IPS-15b (cell line): Measurements from ENCODE around the gene GRIA4.

Source experiments
- H3K27me3 ChIP-seq: one replicate; pipeline ENCODE4 v1.6.1; 2013; ENCODE audit warnings: low read length; ENCODE audit not compliant: control insufficient read depth, insufficient read depth
- H3K36me3 ChIP-seq: one replicate; pipeline ENCODE4 v1.6.1; 2013; ENCODE audit warnings: low read length; ENCODE audit not compliant: control insufficient read depth, insufficient read depth
- H3K4me1 ChIP-seq: one replicate; pipeline ENCODE4 v1.6.1; 2013; ENCODE audit warnings: mild to moderate bottlenecking, low read length; ENCODE audit not compliant: control insufficient read depth, insufficient read depth
- H3K4me3 ChIP-seq: one replicate; pipeline ENCODE4 v1.5.1; 2013; ENCODE audit warnings: low read depth, low read length
- H3K9ac ChIP-seq: one replicate; pipeline ENCODE4 v1.6.1; 2013; ENCODE audit warnings: low read depth, mild to moderate bottlenecking, low read length
- H3K9me3 ChIP-seq: one replicate; pipeline ENCODE4 v1.6.1; 2013; ENCODE audit warnings: mild to moderate bottlenecking, low read length; ENCODE audit not compliant: control insufficient read depth, insufficient read depth

GRIA4 gene

GRCh38 chr11:105852403-105852802 lies 242.5 kb downstream of the GRIA4 start:
- no peaks in the 10 kb centered on the region for H3K9me3 ChIP-seq
- H3K4me3 ChIP-seq, result no peak overlapping the region
- H3K27me3 ChIP-seq, result no peaks in the 10 kb centered on the region
- no peaks in the 10 kb centered on the region for H3K36me3 ChIP-seq
- no peak overlapping the region for H3K9ac ChIP-seq
- no peaks in the 10 kb centered on the region for H3K4me1 ChIP-seq

GRCh38 chr11:105854269-105854668 lies 244.4 kb downstream of the GRIA4 start:
- H3K27me3 ChIP-seq, result no peaks in the 10 kb centered on the region
- no peaks in the 10 kb centered on the region for H3K9me3 ChIP-seq
- H3K9ac ChIP-seq, result no peak overlapping the region
- no peaks in the 10 kb centered on the region for H3K4me1 ChIP-seq
- no peak overlapping the region for H3K4me3 ChIP-seq
- H3K36me3 ChIP-seq, result no peaks in the 10 kb centered on the region

GRCh38 chr11:105856954-105857353 lies 247.1 kb downstream of the GRIA4 start:
- no peaks in the 10 kb centered on the region for H3K27me3 ChIP-seq

GRCh38 chr11:105857728-105858127 lies 247.9 kb downstream of the GRIA4 start:
- Histone ChIP-seq H3K9ac (no peak overlapping the region), H3K36me3 (no peaks in the 10 kb centered on the region), H3K4me1 (no peaks in the 10 kb centered on the region), H3K9me3 (no peaks in the 10 kb centered on the region), H3K27me3 (no peaks in the 10 kb centered on the region), H3K4me3 (no peak overlapping the region)

More at GRCh38 chr11:105856954-105857353, 247.1 kb downstream of the GRIA4 start:
- Histone ChIP-seq H3K36me3 (no peaks in the 10 kb centered on the region), H3K9me3 (no peaks in the 10 kb centered on the region), H3K9ac (no peak overlapping the region), H3K4me1 (no peaks in the 10 kb centered on the region), H3K4me3 (no peak overlapping the region)

GRCh38 chr11:105858841-105859240 lies 249.0 kb downstream of the GRIA4 start:
- Histone ChIP-seq H3K9me3 (no peaks in the 10 kb centered on the region), H3K36me3 (no peaks in the 10 kb centered on the region), H3K27me3 (no peaks in the 10 kb centered on the region), H3K4me1 (no peaks in the 10 kb centered on the region), H3K4me3 (no peak overlapping the region), H3K9ac (no peak overlapping the region)

GRCh38 chr11:105860105-105860504 lies 250.2 kb downstream of the GRIA4 start:
- no peaks in the 10 kb centered on the region for H3K27me3 ChIP-seq
- no peaks in the 10 kb centered on the region for H3K9me3 ChIP-seq
- no peak overlapping the region for H3K9ac ChIP-seq
- no peak overlapping the region for H3K4me3 ChIP-seq
- H3K36me3 ChIP-seq, result no peaks in the 10 kb centered on the region
- no peaks in the 10 kb centered on the region for H3K4me1 ChIP-seq

GRCh38 chr11:105861225-105861624 lies 251.4 kb downstream of the GRIA4 start:
- no peaks in the 10 kb centered on the region for H3K36me3 ChIP-seq
- no peak overlapping the region for H3K9ac ChIP-seq
- no peak overlapping the region for H3K4me3 ChIP-seq
- no peaks in the 10 kb centered on the region for H3K4me1 ChIP-seq
- H3K27me3 ChIP-seq, result no peaks in the 10 kb centered on the region
- no peaks in the 10 kb centered on the region for H3K9me3 ChIP-seq

GRCh38 chr11:105862736-105863367 lies 253.0 kb downstream of the GRIA4 start:
- H3K36me3 ChIP-seq, result no peaks in the 10 kb centered on the region
- H3K4me3 ChIP-seq, result no peak overlapping the region
- no peaks in the 10 kb centered on the region for H3K27me3 ChIP-seq
- H3K4me1 ChIP-seq, result peaks cover 6% of the 10 kb centered on the region
- H3K9me3 ChIP-seq, result no peaks in the 10 kb centered on the region
- no peak overlapping the region for H3K9ac ChIP-seq

GRCh38 chr11:105863523-105863922 lies 253.7 kb downstream of the GRIA4 start:
- Histone ChIP-seq H3K9me3 (no peaks in the 10 kb centered on the region), H3K36me3 (no peaks in the 10 kb centered on the region), H3K4me3 (no peak overlapping the region), H3K27me3 (no peaks in the 10 kb centered on the region), H3K9ac (no peak overlapping the region), H3K4me1 (peaks cover 6% of the 10 kb centered on the region)

GRCh38 chr11:105867742-105868141 lies 257.9 kb downstream of the GRIA4 start:
- H3K36me3 ChIP-seq, result no peaks in the 10 kb centered on the region
- no peaks in the 10 kb centered on the region for H3K27me3 ChIP-seq
- H3K4me1 ChIP-seq, result peaks cover 6% of the 10 kb centered on the region
- H3K9me3 ChIP-seq, result no peaks in the 10 kb centered on the region
- no peak overlapping the region for H3K9ac ChIP-seq
- no peak overlapping the region for H3K4me3 ChIP-seq

- H3K4me1 ChIP-seq, result peaks cover 6% of the 10 kb centered on the region
- no peaks in the 10 kb centered on the region for H3K27me3 ChIP-seq
- H3K9ac ChIP-seq, result no peak overlapping the region
- H3K4me3 ChIP-seq, result no peak overlapping the region
- no peaks in the 10 kb centered on the region for H3K36me3 ChIP-seq
- H3K9me3 ChIP-seq, result no peaks in the 10 kb centered on the region
Measured at GRCh38 chr11:105868762-105869285, 259.0 kb downstream of the GRIA4 start.

GRCh38 chr11:105870516-105871113 lies 260.7 kb downstream of the GRIA4 start:
- no peaks in the 10 kb centered on the region for H3K9me3 ChIP-seq
- H3K4me3 ChIP-seq, result no peak overlapping the region
- no peaks in the 10 kb centered on the region for H3K36me3 ChIP-seq
- H3K27me3 ChIP-seq, result no peaks in the 10 kb centered on the region
- no peak overlapping the region for H3K9ac ChIP-seq
- H3K4me1 ChIP-seq, result peaks cover 6% of the 10 kb centered on the region
